Measurements from ENCODE around the gene KLF13.

GRCh38 chr15:31404345-31404744 is 77.7 kb downstream of the KLF13 start:
- no peak for TF ChIP-seq POLR2A (IDR thresholded peaks at IDR 0.05; ENCODE audit: extremely low read depth, insufficient read length)
- TF ChIP-seq CTCF (IDR thresholded peaks at IDR 0.05; ENCODE audit: low read depth, low read length): no peak
- TF ChIP-seq MAX (IDR thresholded peaks at IDR 0.05; ENCODE audit: low read depth, low read length): no peak
